Panc1 (cell line): Measurements from ENCODE around the gene TPSB2.

ENCODE experiments used
- TF ChIP-seq, protein P1 (sequence below): fragments of 450-650 bp; IDR thresholded peaks from 2 replicates; pipeline ENCODE4 v1.5.1; 2017; ENCODE audit warnings: mild to moderate bottlenecking
- TF ChIP-seq, protein P2 (sequence below), 2 experiments: IDR thresholded peaks; 2 replicates each; pipeline ENCODE4 v1.6.1; 2011 to 2012; ENCODE audit warnings: low read depth in 2 of 2, control low read depth in 1 of 2, low read length in 1 of 2, mild to moderate bottlenecking in 1 of 2, moderate library complexity in 1 of 2; ENCODE audit not compliant: insufficient read depth in 1 of 2

DNA sequence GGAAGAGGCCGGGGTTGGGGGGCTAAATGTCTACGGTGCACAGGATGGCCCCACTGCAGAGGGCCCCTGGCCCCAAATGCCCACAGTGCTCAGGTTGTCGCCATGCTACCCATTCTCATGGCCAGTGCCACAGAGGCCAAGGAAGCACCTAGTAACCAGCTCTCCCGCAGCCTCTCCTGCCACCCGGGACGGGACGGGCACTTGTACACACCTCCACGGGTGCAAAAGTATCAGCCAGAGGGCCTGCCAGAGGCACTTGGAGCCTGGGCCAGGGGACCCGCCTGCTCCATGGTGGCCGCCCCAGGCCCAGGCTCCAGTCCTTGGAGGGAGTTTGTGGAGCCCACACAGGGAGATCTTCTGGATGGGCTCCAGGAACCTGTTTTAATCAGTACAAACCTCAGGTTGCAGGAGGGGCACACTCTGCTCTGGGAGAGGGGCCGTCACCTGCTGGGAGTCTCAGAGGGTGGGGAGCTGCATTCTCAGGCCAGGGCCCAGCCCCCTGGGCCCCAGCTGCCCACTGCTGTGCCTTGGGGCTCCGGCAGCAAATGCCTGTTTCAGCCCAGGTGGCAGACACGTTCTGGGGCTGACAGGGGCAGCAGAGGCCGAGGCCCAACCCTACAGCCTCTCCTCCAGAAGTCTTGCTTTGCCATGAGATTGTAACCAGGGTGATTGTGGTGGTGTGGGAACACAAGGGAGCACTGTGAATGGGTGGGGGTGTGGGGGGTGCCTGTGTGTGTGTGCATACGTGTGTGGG is 33.8 kb upstream of the TPSB2 start:
- TF ChIP-seq, protein P1, sequence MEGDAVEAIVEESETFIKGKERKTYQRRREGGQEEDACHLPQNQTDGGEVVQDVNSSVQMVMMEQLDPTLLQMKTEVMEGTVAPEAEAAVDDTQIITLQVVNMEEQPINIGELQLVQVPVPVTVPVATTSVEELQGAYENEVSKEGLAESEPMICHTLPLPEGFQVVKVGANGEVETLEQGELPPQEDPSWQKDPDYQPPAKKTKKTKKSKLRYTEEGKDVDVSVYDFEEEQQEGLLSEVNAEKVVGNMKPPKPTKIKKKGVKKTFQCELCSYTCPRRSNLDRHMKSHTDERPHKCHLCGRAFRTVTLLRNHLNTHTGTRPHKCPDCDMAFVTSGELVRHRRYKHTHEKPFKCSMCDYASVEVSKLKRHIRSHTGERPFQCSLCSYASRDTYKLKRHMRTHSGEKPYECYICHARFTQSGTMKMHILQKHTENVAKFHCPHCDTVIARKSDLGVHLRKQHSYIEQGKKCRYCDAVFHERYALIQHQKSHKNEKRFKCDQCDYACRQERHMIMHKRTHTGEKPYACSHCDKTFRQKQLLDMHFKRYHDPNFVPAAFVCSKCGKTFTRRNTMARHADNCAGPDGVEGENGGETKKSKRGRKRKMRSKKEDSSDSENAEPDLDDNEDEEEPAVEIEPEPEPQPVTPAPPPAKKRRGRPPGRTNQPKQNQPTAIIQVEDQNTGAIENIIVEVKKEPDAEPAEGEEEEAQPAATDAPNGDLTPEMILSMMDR: no peak
- TF ChIP-seq, protein P2, sequence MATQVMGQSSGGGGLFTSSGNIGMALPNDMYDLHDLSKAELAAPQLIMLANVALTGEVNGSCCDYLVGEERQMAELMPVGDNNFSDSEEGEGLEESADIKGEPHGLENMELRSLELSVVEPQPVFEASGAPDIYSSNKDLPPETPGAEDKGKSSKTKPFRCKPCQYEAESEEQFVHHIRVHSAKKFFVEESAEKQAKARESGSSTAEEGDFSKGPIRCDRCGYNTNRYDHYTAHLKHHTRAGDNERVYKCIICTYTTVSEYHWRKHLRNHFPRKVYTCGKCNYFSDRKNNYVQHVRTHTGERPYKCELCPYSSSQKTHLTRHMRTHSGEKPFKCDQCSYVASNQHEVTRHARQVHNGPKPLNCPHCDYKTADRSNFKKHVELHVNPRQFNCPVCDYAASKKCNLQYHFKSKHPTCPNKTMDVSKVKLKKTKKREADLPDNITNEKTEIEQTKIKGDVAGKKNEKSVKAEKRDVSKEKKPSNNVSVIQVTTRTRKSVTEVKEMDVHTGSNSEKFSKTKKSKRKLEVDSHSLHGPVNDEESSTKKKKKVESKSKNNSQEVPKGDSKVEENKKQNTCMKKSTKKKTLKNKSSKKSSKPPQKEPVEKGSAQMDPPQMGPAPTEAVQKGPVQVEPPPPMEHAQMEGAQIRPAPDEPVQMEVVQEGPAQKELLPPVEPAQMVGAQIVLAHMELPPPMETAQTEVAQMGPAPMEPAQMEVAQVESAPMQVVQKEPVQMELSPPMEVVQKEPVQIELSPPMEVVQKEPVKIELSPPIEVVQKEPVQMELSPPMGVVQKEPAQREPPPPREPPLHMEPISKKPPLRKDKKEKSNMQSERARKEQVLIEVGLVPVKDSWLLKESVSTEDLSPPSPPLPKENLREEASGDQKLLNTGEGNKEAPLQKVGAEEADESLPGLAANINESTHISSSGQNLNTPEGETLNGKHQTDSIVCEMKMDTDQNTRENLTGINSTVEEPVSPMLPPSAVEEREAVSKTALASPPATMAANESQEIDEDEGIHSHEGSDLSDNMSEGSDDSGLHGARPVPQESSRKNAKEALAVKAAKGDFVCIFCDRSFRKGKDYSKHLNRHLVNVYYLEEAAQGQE (IDR thresholded peaks at IDR 0.05; ENCODE audit: insufficient read depth in 1 of 2, low read depth in 2 of 2, low read length in 1 of 2): no peak
